OCI-LY3 (cell line): ENCODE measurements around the gene NRG2.

Source experiments
- H2AFZ ChIP-seq: fragments of 200-600, 300-600 bp; shearing (Covaris generic); 2 replicates; pipeline ENCODE4 v1.6.0; 2014; ENCODE audit warnings: antibody characterized with exemption, low read depth, low read length
- H3K27ac ChIP-seq: fragments of 200-600, 300-600 bp; sonication (generic); 2 replicates; pipeline ENCODE4 v1.5.1; 2014; ENCODE audit warnings: mild to moderate bottlenecking, low read length, moderate library complexity, mixed read lengths
- H3K27me3 ChIP-seq: fragments of 200-600, 300-600 bp; sonication (generic); 2 replicates; pipeline ENCODE4 v1.6.1; 2014; ENCODE audit warnings: low read depth, low read length, mixed read lengths
- H3K36me3 ChIP-seq: fragments of 200-600, 300-600 bp; sonication (generic); replicated peaks from 2 replicates; pipeline ENCODE3; 2014; ENCODE audit warnings: low read depth, low read length, mixed read lengths
- H3K4me1 ChIP-seq: fragments of 300-600, 200-600 bp; sonication (generic); 2 replicates; pipeline ENCODE4 v1.6.1; 2014; ENCODE audit warnings: low read length, mixed read lengths
- H3K4me2 ChIP-seq: fragments of 200-600, 300-600 bp; sonication (generic); 2 replicates; pipeline ENCODE4 v1.6.1; 2014; ENCODE audit warnings: low read length, mixed read lengths
- H3K4me3 ChIP-seq: fragments of 300-600, 200-600 bp; sonication (generic); 2 replicates; pipeline ENCODE4 v1.5.1; 2014; ENCODE audit warnings: antibody characterized with exemption, mild to moderate bottlenecking, low read length, moderate library complexity
- H3K79me2 ChIP-seq: fragments of 300-600, 200-600 bp; shearing (Covaris generic); 2 replicates; pipeline ENCODE4 v1.6.1; 2014; ENCODE audit warnings: mild to moderate bottlenecking, low read length, mixed read lengths
- H3K9ac ChIP-seq: fragments of 300-600, 200-600 bp; shearing (Covaris generic); 2 replicates; pipeline ENCODE4 v1.6.0; 2014; ENCODE audit warnings: mild to moderate bottlenecking, low read length, moderate library complexity
- H3K9me3 ChIP-seq: fragments of 200-600, 300-600 bp; shearing (Covaris generic); 2 replicates; pipeline ENCODE4 v1.6.1; 2014; ENCODE audit warnings: low read length, mixed read lengths; ENCODE audit not compliant: insufficient read depth
- H4K20me1 ChIP-seq: fragments of 200-600, 300-600 bp; sonication (generic); 2 replicates; pipeline ENCODE4 v1.6.1; 2016; ENCODE audit warnings: low read length, mixed read lengths; ENCODE audit not compliant: insufficient read depth
- EZH2phosphoT487 ChIP-seq: fragments of 200-600 bp; shearing (Covaris generic); IDR thresholded peaks from 2 replicates; pipeline ENCODE4 v1.6.1; 2018; ENCODE audit warnings: antibody characterized with exemption, mixed run types, low read depth
- TF ChIP-seq, protein P1 (sequence below): fragments of 200-600, 300-600 bp; sonication (generic); IDR thresholded peaks from 2 replicates; pipeline ENCODE4 v1.5.1; 2014; ENCODE audit warnings: antibody characterized with exemption, low read length, low read depth

NRG2 gene

DNA sequence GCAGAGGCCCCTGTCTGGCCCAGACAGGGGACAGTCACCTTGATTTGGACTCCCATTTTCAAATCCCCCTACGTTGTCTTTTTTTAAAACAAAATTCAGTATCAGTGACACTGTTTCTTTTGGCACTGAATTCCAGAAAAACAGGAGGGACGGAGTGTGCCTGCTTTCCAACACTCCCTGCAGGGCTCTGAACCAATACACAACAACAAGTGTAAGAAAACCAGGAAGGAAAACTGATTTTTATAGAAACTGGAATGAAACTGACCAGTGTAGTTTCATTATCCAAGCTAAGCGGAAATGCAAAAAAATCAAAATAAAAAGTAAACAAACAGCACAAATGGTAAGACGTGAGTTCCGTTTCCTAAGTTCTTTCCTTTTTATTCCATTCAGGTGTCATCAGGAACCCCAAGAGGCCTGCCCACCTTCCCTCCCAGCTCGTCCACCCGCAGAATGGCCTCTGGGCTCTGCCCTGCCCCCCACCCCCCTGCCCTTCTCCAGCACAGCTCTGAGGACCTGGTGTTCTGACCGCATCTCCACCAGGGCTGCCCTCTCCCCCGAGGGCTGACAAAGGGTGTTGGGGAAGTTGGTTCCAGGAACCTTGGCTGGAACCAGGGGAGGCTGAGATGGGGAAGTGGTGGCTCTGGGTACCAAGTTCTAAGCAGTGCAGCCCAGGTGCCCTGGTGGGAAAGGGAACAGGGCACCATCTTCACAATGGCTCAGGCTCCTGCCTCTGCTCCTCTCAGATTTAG lies 173.9 kb downstream of the NRG2 start:
- TF ChIP-seq, protein P1, sequence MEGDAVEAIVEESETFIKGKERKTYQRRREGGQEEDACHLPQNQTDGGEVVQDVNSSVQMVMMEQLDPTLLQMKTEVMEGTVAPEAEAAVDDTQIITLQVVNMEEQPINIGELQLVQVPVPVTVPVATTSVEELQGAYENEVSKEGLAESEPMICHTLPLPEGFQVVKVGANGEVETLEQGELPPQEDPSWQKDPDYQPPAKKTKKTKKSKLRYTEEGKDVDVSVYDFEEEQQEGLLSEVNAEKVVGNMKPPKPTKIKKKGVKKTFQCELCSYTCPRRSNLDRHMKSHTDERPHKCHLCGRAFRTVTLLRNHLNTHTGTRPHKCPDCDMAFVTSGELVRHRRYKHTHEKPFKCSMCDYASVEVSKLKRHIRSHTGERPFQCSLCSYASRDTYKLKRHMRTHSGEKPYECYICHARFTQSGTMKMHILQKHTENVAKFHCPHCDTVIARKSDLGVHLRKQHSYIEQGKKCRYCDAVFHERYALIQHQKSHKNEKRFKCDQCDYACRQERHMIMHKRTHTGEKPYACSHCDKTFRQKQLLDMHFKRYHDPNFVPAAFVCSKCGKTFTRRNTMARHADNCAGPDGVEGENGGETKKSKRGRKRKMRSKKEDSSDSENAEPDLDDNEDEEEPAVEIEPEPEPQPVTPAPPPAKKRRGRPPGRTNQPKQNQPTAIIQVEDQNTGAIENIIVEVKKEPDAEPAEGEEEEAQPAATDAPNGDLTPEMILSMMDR: no peak
- TF ChIP-seq EZH2phosphoT487: no peak
- H3K36me3 ChIP-seq: no peaks in the 10 kb centered on the region
- H3K9ac ChIP-seq: no peak overlapping the region
- H3K9me3 ChIP-seq: no peaks in the 10 kb centered on the region
- no peaks in the 10 kb centered on the region for H4K20me1 ChIP-seq
- H3K27ac ChIP-seq: no peak overlapping the region
- no peak overlapping the region for H2AFZ ChIP-seq
- no peak overlapping the region for H3K4me3 ChIP-seq
- no peak overlapping the region for H3K4me2 ChIP-seq
- H3K79me2 ChIP-seq: no peaks in the 10 kb centered on the region
- H3K4me1 ChIP-seq: no peaks in the 10 kb centered on the region
- H3K27me3 ChIP-seq: 0 out of 2 replicates have a peak, but pooled peaks cover 3% of the 10 kb centered on the region

DNA sequence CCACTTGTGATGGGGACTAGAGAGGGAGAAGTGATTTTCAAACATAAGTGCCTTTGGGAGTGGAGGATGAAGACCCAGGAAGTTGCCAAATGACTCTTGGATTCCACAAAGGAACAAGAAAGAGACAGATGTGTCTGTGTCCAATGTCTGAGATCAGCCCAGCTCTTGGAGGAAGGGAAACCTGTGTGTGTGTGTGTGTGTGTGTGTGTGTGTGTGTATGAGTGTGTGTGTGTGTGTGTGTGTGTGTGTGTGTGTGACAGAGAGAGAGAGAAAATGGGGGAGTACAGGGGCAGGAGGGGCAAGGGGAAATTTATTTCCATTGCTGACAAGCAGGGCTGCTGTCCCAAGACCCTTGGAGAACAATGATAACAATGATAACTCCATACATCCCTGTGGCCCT lies 175.5 kb downstream of the NRG2 start:
- no peak for TF ChIP-seq EZH2phosphoT487
- TF ChIP-seq, protein P1: no peak
- H3K27ac ChIP-seq: no peak overlapping the region
- no peaks in the 10 kb centered on the region for H3K36me3 ChIP-seq
- no peaks in the 10 kb centered on the region for H3K79me2 ChIP-seq
- H2AFZ ChIP-seq: no peak overlapping the region
- no peaks in the 10 kb centered on the region for H3K9me3 ChIP-seq
- H3K9ac ChIP-seq: no peak overlapping the region
- H3K4me1 ChIP-seq: no peaks in the 10 kb centered on the region
- no peaks in the 10 kb centered on the region for H4K20me1 ChIP-seq
- H3K4me2 ChIP-seq: no peak overlapping the region
- H3K4me3 ChIP-seq: no peak overlapping the region
- H3K27me3 ChIP-seq: 0 out of 2 replicates have a peak, but pooled peaks cover 3% of the 10 kb centered on the region

DNA sequence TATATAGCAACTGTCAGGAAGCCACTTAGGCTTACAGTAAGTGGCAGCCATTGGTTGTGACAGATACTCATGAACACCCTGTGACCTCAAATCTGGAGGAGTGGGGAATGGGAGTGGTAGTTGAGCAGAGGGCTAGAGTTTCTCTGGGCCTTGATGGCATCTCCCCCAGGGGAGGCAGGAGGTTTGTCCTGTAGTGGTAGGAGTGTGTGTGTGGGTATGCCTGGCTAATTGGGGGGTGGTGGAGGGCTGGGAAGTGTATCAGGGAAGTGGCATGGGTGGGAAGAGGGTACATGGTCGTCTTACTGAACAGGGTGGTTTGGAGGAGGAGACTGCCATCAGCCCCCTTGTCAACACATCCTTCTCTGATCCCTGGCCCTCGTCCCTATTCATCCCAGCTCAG lies 176.0 kb downstream of the NRG2 start:
- H4K20me1 ChIP-seq: no peaks in the 10 kb centered on the region
- 0 out of 2 replicates have a peak, but pooled peaks cover 3% of the 10 kb centered on the region for H3K27me3 ChIP-seq
- H3K27ac ChIP-seq: no peak overlapping the region
- H3K4me3 ChIP-seq: no peak overlapping the region
- H3K9me3 ChIP-seq: no peaks in the 10 kb centered on the region
- no peak overlapping the region for H3K4me2 ChIP-seq
- H3K36me3 ChIP-seq: no peaks in the 10 kb centered on the region
- H3K79me2 ChIP-seq: no peaks in the 10 kb centered on the region
- H3K4me1 ChIP-seq: no peaks in the 10 kb centered on the region
- no peak for TF ChIP-seq EZH2phosphoT487
- TF ChIP-seq, protein P1: no peak
- H2AFZ ChIP-seq: no peak overlapping the region
- H3K9ac ChIP-seq: no peak overlapping the region

DNA sequence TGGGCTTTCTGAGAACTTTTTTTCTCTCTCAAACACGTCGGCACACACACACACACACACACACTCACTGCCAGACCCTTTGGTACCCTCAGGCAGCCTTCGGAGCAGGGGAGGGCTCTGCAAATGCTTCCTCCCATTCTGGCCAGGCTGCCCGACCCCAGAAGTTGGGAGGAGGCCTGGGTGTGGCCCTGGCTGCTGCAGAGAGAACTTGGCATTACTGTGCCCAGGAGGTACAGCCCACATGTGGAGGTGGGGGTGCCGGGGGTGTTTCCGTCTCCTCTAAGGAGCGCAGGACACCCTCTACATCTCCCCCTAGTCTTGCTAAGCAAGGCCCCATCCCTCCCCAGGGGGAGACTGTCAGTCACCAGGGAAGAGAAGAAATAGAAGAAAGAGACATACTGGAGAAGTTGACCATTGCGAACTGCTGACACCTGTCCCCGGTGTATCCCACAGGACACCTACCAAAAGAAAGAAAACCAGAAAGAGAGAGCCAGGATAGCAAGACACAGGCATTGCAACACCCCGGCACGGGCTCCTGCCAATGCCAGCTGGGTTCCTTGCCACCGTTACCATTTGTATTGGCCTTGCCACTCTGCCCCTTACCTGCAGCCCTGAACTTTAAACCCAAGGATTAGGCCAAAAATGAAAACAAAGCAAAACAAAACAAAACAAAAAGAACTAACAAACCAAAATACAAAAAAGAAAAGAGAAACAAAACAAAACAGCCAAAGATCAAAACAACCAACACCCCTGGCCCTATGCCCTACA lies 178.2 kb downstream of the NRG2 start:
- Histone ChIP-seq H3K4me3 (no peak overlapping the region), H3K27ac (no peak overlapping the region), H3K36me3 (no peaks in the 10 kb centered on the region), H3K9ac (no peak overlapping the region), H3K4me1 (no peaks in the 10 kb centered on the region), H3K4me2 (no peak overlapping the region), H3K27me3 (0 out of 2 replicates have a peak, but pooled peaks cover 3% of the 10 kb centered on the region), H3K79me2 (no peaks in the 10 kb centered on the region), H4K20me1 (no peaks in the 10 kb centered on the region), H3K9me3 (no peaks in the 10 kb centered on the region), H2AFZ (no peak overlapping the region; the same call in 1 of the 2 replicates)
- no peak for TF ChIP-seq EZH2phosphoT487
- TF ChIP-seq, protein P1: no peak
